H1 (cell line): ENCODE data around the gene CDC45. TPM values are rescaled to one million over a fixed set of nuclear protein-coding genes. Genes with fewer than 3 reads are reported as not detected.

Source experiments
- GABPA ChIP-seq: IDR thresholded peaks from 2 replicates; pipeline ENCODE4 v1.6.1; 2011; ENCODE audit warnings: mild to moderate bottlenecking, low read length, moderate library complexity, borderline replicate concordance; ENCODE audit not compliant: insufficient read depth
- HDAC2 ChIP-seq, 2 experiments: fragments of 300-600 bp in 1 of 2; sonication (generic) in 1 of 2; IDR thresholded peaks; 2 replicates each; pipeline ENCODE4 v1.6.1; 2011 to 2012; ENCODE audit warnings: low read depth in 2 of 2, low read length in 2 of 2, mild to moderate bottlenecking in 2 of 2, moderate library complexity in 2 of 2, borderline replicate concordance in 1 of 2, inconsistent platforms in 1 of 2
- KDM4A ChIP-seq: IDR thresholded peaks from one replicate; pipeline ENCODE4 v1.7.1; 2012; ENCODE audit warnings: low read depth, mild to moderate bottlenecking, moderate library complexity, low read length, inconsistent platforms; ENCODE audit not compliant: severe bottlenecking
- KDM5A ChIP-seq: fragments of 200-600 bp; IDR thresholded peaks from 2 replicates; pipeline ENCODE4 v1.7.1; 2012; ENCODE audit warnings: mild to moderate bottlenecking, low read length, inconsistent platforms, mixed read lengths
- MAFK ChIP-seq: IDR thresholded peaks from 2 replicates; pipeline ENCODE4 v1.6.1; 2012; ENCODE audit warnings: low read depth, mild to moderate bottlenecking, improper control_type of control experiment, low read length
- TAF1 ChIP-seq: IDR thresholded peaks from 2 replicates; pipeline ENCODE4 v1.6.1; 2011; ENCODE audit warnings: mild to moderate bottlenecking, low read depth, low read length
- polyA plus RNA-seq, 7 experiments: library from polyadenylated mRNA; depleted of rRNA in 3 of 7; stranded (reverse) in 5 of 7; unstranded in 2 of 7; fragments of >200 nt in 5 of 7; fragments of 200-250 nt in 2 of 7; gene quantifications; 1 replicate in 5 of 7; 2 replicates in 1 of 7; 4 replicates in 1 of 7; pipeline versions ENCODE4 v1.2.1 to v1.2.3, GENCODE V29; 2011 to 2013; ENCODE audit warnings: missing spikeins in 2 of 7, mixed read lengths in 2 of 7
- total RNA-seq: library from RNA; stranded (reverse); fragmentation: NEBNext Ultra II Directional; extraction: Animal tissue kit (Norgen Biotek cat#: 25700); gene quantifications from 2 replicates; pipeline ENCODE4 v1.2.1, GENCODE V29; 2021

Gene CDC45
- total and polyA plus RNA-seq, 2 of the 8 experiments (the other 6 are each of a cell fraction or from before 2014, with no cell fraction given): 31.9 to 37.7 TPM

- no peak for TF ChIP-seq HDAC2 (IDR thresholded peaks at IDR 0.05; ENCODE audit: borderline replicate concordance in 1 of 2, low read depth in 2 of 2, low read length in 2 of 2)
- TF ChIP-seq MAFK: no peak
- no peak for TF ChIP-seq GABPA
- TF ChIP-seq KDM5A: no peak
- TF ChIP-seq KDM4A: no peak
- TF ChIP-seq TAF1: no peak
Observed at GRCh38 chr22:19463491-19464469, 15.9 kb upstream of the CDC45 start (continued).
